Measurements from ENCODE around the gene MCAM. TPM values are rescaled to one million over a fixed set of nuclear protein-coding genes. Genes with fewer than 3 reads are reported as not detected.
A peak's percentile ranks its signal among the peaks of the same experiment; 100 is the strongest.

MCAM gene
- total RNA-seq, 2 donors from 2014 or later, result 356 to 509 TPM

- peaks cover 36% of the 10 kb centered on the region for H3K36me3 ChIP-seq
- H3K4me1 ChIP-seq, result peaks cover 0 to 35% of the 10 kb centered on the region in 2 donors
- peak overlapping the region; percentile 47 to 78 for H3K27ac ChIP-seq
- no peaks in the 10 kb centered on the region for H3K27me3 ChIP-seq
- no peaks in the 10 kb centered on the region for H3K9me3 ChIP-seq
- no peak overlapping the region for H3K4me3 ChIP-seq
- TF ChIP-seq CTCF (IDR thresholded peaks at IDR 0.05), result no peak
- DNase-seq (ENCODE audit: low spot score), result no peak
Observed at GRCh38 chr11:119297938-119298337, 19.0 kb downstream of the MCAM start.

GRCh38 chr11:119295178-119295577 lies 21.8 kb downstream of the MCAM start:
- Histone ChIP-seq H3K27me3 (no peaks in the 10 kb centered on the region), H3K9me3 (peaks cover 0 to 6% of the 10 kb centered on the region in 2 donors), H3K4me3 (no peak overlapping the region), H3K36me3 (peaks cover 30% of the 10 kb centered on the region), H3K27ac (no peak overlapping the region), H3K4me1 (peaks cover 0 to 29% of the 10 kb centered on the region in 2 donors)
- no peak for DNase-seq (ENCODE audit: low spot score)
- TF ChIP-seq CTCF (IDR thresholded peaks at IDR 0.05), result no peak

GRCh38 chr11:119293461-119293860 lies 23.5 kb downstream of the MCAM start:
- no peak for TF ChIP-seq CTCF (IDR thresholded peaks at IDR 0.05)
- peaks cover 19% of the 10 kb centered on the region for H3K36me3 ChIP-seq
- no peak for DNase-seq (ENCODE audit: low spot score)
- peaks cover 0 to 6% of the 10 kb centered on the region in 2 donors for H3K9me3 ChIP-seq
- no peaks in the 10 kb centered on the region for H3K27me3 ChIP-seq
- no peak overlapping the region for H3K27ac ChIP-seq
- H3K4me1 ChIP-seq, result peaks cover 0 to 16% of the 10 kb centered on the region in 2 donors
- no peak overlapping the region for H3K4me3 ChIP-seq

GRCh38 chr11:119290894-119291497 lies 25.9 kb downstream of the MCAM start:
- no peak overlapping the region for H3K27ac ChIP-seq
- no peak for TF ChIP-seq CTCF (IDR thresholded peaks at IDR 0.05)
- H3K4me3 ChIP-seq, result no peak overlapping the region
- DNase-seq (ENCODE audit: low spot score), result no peak
- H3K36me3 ChIP-seq, result peaks cover 30% of the 10 kb centered on the region
- H3K9me3 ChIP-seq, result peaks cover 0 to 6% of the 10 kb centered on the region in 2 donors
- H3K4me1 ChIP-seq, result no peaks in the 10 kb centered on the region
- no peaks in the 10 kb centered on the region for H3K27me3 ChIP-seq

GRCh38 chr11:119288219-119288618 lies 28.7 kb downstream of the MCAM start:
- H3K27ac ChIP-seq, result no peak overlapping the region

More at GRCh38 chr11:119288219-119288618, 28.7 kb downstream of the MCAM start:
- no peak for TF ChIP-seq CTCF (IDR thresholded peaks at IDR 0.05)
- Histone ChIP-seq H3K36me3 (peaks cover 40% of the 10 kb centered on the region), H3K9me3 (peaks cover 0 to 6% of the 10 kb centered on the region in 2 donors), H3K4me1 (peaks cover 0 to 8% of the 10 kb centered on the region in 2 donors), H3K4me3 (no peak overlapping the region), H3K27me3 (no peaks in the 10 kb centered on the region)
- no peak for DNase-seq (ENCODE audit: low spot score)

Measured in right atrium auricular region (tissue), 2 donors.